Stimulated activated CD4-positive, alpha-beta T cell treated with anti-CD3 and anti-CD28 coated beads, Interleukin-15, amount 100 ng/mL, for 48 hours (primary cell): ENCODE measurements around the gene KRT4.

Source experiments
- DNase-seq, 2 donors: peaks; one replicate each; pipeline ENCODE4 v3.0.0-alpha.2; 2020; ENCODE audit warnings: low read depth in 2 of 2

KRT4 gene

DNA sequence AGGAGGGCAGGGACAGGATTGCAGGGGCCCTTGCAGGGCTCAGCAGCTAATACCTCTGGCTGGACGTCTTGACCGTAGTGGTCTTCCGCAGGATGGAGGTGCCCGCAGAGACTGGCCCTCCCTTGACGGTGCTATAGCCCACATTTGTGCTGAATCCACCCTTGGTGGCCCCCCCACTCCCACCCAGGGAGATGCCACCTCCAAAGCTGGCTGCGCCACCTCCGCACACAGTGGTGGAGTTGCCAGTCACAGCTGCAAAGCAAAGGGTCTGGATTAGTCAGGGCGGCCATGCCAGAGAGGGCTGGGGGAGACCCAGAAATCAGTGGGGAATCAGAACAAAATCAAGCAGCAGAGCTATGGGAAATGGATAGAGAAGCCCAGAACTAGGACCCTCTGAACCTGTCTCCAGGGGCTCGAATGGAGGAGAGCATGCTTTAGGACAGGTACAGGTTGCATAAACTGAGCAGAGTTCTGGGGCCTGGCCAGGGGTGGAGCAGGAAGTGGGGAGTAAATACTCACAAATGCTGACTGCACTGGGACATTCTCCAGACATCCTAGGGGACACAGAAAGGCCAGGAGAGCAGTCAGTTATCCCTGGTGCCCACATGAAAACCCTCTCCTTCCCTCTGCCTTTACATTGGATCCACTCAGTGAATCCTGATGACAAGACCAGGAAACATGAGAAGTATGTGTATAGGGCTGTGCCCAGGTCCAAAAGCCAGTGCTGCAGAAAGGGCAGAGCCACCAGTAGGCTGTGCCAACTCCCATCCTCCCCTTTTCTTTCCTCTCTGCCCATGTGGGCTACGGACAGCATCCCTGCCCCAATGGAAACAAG lies 8.1 kb upstream of the KRT4 start:
- DNase-seq, result no peak

DNA sequence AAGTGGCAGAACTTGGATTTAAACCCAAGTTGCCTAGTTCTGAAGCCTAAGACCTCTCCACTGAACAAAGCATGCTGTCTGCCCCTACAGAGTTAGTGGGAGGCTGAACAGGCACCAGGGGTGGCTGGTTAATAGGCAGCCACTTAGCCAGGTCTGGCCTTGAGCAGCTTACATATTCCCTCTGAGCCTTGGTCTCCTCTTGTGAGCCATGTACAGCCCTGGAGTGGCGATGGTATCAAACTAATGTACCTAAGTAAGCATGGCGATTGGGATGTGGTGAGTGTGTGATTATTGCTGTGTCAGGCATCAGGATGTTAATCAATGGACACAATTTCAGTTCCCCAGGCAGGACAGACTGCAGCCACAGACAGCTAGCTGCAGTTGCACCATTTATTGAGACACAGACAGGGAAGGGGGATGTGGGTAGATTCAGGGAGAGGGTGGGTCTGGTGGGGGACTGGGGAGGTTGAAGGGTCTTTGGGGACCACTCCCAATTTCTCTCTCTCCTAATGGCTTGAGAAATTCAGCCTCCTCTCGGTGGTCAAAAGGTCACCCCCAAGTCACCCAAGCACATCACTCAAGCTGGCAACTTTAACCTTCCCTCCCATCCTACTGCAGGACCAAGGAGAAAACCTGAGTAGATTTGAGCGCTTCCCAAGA lies 7.3 kb upstream of the KRT4 start:
- no peak for DNase-seq

DNA sequence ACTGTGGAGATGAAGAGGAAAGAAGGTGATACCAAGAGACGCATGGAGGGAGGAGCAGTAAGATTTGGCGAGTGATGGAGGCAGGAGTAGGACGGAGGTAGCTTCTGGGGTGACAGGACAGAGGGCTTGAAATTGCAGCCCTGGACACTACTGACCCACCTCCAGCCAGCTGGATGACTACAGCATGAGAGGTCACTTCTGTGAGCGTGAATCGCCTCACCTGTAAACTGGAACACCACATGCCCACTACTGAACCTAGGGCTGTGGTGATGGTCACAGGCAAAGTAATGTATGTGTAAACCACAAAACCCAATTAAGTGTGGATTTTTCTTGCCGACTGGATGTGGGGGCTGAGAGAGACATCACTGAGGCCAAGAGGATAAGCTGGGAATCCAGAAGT lies 6.6 kb upstream of the KRT4 start:
- DNase-seq, result no peak

DNA sequence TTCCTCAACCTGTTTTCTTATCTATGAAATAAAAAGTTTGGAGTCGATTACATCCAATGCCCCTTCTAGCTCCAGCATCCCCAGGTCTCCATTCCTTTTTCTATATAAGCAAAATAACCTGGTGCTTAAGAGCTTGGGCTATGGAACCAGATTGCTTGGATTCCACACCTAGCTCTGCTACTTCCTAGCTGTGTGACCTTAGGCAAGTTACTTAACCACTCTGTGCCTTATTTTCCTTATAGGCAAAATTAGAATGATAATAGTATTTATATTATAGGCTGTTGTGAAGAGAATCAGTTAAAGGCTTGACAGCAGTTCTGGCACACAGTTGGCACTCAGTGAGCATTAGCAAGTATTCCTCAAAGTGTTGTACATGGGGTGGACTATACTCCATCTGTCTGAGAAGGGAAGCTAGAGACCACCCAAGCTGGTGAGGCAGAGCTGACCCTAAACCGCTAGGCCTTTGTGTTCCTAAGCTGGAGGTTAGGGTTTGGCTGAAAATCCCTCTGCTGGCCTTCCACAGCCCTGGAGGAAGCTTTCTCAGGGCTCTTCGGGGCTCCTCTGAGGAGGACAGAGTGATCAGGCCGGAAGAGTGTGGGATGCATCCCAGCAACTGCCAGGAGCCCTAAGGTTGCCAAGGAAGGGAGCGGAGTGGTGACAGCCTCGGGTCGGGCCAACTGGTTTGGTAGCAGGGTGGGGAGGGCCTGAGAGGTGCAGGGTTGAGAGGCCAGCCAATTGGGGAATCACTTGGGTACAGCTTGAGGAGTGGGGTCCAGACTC lies 6.0 kb upstream of the KRT4 start:
- no peak for DNase-seq

DNA sequence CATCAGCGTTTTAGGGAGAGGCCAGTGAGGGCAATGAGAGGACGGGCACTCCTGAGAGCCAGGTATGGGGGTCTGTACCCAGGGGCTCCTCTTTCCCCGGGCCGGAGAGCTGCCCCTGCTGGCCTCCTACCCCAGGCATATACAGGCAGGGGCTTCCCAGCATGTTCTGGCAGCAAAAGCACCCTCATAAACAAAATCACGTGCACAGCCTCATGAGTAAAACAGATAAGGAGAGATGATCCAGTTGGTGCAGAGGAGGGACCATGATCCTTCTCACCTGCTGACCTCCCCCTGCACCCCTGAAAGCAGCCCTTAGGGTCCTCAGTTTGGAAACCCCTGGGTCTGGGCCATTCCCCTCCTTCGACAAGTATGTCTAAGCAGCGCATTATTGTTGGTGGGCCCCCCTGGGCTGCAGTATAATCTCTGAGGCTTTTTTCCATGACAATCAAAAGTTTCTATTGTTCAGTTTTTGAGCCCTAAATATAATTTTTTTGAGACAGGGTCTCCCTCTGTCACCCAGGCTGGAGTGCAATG lies 5.0 kb upstream of the KRT4 start:
- DNase-seq, result no peak

DNA sequence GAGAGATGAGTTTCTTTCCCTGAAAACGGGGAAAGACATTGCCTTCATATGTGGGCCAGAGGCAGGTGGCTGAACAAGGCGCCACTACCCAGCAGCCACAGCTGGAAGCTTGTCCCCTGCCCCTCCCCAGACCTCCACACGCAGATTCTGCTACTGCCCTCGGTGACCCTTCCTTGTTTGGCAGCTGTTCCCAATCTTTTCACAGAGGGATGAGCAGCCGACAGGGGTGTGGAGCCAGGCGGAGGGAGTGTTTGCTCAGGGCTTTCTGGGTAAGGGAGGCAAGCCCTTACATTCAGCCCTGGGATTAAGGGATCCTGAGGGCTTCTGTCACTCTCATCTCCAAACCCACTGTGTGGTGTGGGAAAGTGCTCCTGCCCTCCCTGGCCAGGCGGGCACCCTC lies 4.5 kb upstream of the KRT4 start:
- no peak for DNase-seq

DNA sequence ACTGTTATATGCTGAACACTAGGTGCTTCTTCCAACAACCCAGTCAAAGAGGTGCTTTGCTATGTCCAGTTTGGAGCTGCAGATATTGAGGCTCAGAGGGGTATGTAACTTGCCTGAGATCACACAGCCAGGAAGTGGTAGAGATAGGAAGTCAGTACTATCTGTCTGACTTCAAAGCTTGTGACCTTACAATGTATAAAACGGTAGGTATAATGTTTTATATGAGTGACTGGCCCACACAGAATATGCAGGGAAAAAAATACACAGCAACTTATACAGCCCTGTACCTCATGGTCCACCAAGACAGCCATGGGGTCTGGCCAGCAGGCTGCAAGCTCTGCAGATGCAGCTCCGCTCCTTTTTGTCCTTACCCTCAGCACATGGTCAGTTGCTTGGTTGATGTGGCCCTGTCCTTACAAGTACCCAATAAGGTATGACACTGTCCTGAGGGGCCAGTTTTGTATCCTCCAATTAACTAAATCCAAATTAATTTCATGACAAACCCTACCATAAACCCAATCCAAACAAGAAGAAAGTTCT lies 3.9 kb upstream of the KRT4 start:
- no peak for DNase-seq

DNA sequence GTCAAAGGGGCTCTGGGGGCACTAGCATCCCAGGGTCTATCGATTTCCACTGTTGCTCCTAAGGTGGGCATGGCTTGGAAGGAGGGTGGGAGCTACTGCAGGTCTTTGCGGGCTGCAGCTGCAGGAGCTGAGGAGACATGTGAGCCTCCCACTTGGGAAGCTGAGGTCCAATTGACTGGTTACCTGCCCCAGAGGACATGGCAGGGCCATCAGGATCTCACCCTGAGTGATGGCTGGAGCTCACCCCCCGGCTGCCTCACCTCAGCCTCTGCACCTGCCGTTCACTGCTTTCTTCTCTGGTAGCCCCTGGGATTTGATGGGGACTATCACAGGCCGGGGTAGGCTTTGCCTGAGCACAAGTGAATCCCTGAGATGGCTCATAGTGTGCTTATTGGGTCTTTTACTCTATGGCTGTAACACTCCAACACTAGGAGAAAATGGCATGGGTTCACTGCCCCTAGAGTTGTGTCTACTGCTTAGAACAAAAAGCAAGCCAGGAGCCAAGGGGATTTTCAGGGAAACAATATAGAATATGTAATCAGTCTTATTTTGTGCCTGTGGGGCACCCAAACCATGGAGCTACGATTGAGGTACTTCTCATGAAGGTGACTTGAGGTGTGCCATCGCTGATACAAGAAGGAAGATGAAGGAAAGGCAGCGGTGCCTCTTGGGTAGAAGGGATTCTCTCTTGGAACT lies 3.2 kb upstream of the KRT4 start:
- no peak for DNase-seq

DNA sequence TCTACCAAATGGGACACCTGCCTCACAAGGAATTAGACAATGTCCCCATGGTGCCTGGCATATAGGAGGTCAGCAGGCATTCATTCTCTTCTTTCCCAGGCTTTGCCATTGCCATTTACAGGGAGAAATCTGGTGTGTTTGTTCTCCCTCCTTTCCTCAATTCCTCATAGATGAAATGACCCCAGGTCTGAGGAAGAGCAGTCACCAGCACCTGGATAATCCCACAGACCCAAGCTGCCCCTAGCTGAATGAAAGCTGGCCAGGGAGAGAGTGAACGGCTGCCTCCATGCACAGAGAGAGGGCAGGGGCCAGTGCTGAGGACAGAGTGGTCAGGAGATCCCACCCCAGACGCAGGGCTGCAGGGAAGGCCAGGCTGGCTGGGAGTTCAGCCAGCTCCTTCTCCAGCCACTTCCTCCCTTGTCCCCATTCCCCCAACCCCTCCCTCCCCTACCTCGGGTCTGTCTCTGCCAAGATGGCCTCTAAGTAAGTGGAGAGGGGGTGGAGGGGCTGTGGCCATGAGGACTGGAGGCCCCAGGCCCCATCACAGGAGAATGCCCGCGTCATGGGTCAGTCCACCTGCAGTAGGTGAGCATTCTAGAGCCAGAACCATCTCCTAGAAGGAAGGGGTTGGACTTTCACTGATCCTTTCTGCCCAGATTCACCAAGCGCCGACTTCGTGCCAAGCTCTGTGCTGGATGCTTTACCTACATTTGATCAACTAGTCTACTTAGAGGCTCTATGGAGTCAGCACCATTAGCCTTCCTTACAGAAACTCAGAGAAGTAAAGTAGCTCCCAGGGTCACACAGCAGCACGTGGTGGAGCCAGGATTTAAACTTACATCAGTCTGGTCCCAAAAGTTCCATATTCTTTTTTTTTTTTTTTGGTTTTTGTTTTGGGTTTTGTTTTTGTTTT lies 2.0 kb upstream of the KRT4 start:
- DNase-seq, result no peak

DNA sequence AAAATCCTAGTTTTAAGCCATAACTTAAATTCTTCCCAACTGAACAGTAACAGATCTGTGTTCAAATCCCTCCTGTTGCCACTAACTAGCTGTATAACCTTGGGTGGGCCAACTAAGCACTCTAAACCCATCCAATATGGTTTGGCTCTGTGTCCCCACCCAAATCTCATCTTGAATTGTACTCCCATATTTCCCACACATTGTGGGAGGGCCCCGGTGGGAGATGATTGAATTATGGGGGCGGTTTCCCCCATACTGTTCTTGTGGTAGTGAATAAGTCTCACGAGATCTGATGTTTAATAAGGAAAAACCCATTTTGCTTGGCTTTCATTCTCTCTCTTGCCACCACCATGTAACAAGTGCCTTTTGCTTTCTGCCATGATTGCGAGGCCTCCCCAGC lies 1.2 kb upstream of the KRT4 start:
- DNase-seq, result no peak

DNA sequence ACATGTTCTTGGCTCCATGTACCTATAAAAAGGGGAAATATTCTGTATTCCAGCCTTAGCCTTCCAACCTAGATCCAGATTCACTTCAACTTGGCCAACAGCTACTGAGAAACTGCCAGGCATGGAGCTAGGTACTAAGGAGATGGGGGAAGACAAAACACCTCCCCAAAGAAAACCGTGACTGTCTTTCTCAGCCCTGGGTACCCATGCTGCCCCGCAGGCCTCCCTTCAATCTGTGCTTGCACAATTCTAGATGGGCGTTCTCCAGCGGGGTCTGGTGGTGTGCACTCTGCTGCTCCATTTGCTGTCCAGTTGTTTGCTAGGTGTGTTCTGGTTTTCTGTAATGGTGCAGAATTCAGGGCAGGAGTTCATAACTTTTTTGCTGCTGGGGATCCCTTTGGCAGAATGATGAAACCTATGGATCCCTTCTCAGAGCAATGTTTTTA lies 817 bp upstream of the KRT4 start:
- DNase-seq, result no peak

DNA sequence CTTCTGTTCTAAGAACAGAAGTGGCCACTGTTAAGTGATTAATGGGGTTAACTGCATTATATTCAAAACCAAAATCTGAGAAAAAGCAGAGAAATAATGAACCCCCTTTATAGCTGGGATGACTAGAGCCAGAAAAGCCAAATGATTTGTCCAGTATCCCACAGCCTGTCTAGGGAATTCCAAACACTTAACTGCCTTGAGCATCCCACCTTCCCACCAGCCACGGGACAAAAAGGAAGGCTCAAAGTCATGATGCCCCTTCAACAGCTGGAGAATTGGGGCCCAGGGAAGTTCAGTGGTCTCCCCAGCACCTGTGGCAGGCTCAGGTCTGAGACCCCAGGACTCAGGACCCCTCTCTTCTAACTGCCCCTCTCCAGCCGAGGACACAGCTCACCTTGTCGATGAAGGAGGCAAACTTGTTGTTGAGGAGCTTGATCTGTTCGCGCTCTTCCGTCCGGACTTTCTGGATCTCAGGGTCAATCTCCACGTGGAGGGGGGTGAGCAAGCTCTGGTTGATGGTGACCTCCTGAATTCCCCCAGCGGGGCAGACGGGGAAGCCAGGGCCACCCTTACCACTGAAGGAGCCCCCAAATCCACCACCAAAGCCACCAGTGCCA lies 605 bp downstream of the KRT4 start:
- no peak for DNase-seq

DNA sequence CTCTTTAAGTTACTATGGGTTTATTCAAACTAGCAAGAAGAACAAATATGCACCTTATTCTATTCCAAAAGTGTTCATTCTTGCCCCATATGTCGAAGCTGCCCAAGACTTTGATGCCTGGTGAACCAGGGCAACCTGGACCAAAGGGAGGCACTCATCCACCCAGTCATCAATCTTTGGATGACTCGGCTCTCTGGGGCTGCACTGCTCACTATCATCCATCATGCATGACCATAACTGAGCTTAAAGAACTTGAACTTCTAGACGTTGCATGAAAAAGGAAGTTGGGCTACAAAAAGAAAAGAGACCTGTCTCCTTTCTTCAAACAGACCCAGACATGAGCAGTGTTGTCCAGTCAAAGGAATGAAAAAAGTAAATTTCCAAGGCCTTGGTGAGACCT lies 1.2 kb downstream of the KRT4 start:
- no peak for DNase-seq

DNA sequence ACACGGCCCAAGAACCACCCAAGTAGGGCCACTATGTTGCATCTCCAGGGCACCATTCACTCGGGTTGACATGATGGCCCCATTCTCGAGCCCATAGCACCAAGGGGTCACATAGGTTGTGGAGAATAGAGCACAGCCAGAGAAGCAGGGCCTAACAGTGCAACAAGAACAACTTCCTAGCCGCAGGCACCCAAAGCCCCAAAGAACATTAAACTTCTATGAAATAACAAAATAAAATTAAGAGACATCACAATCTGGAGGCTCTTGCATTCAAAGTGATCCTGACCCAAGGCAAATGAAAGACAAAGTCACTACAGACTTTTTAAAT lies 1.9 kb downstream of the KRT4 start:
- DNase-seq, result no peak

DNA sequence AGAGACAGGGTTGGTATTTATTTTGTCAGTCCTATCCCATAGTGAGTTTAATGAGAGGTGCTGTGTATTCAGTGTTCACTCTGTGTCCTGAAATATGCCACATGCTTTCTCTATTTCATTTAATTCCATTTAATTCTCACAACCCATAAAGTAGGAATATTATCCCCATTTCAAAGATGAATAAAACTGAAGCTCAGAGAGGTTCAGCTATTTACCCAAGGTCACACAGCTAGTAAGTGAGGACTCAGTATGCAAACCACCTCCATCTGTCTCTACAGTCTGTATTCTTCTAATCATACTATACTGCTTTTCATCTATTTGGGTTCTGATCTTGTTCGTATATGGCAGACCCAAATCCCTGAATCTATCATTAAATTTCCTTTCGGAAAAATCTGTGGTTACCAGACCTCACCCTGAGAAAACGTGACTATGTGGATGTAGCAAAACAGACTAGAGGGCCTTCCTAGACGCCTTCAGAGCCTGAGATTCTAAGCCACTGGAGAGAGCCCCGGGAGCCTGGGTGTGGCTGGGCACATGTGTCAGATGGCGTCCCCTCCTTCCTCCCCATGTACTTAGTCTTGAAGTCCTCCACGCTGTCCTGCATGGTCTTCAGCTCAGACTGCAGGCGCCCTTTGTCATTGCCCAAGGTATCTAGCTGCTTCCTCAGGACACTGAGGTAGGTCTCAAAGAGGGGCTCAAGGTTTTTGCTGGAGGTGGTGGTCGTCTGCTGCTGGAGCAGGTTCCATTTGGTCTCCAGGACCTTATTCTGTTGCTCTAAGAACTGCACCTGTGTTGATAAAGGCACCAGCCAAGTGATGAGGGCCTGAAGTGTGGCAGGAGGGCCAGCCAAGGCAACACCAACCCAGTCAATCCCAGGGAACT lies 2.5 kb downstream of the KRT4 start:
- DNase-seq, result no peak

DNA sequence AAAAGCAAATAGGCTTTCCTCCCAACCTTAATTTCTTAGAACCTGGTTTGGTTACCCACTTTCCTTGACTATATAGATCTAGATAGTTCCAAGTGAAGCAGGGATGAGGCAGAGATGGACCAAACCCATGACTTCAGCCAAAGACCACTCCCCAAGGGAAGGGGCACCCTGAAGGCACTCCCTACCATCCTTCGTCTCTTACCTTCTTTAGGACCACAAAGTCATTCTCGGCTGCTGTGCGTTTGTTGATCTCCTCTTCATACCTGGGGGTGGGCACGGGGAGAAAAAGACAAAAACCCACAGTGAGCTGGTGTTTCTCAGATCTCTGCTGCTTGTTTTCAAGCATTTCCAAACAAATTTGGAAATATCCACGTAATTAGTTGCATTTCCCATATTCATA lies 3.4 kb downstream of the KRT4 start:
- DNase-seq, result no peak

DNA sequence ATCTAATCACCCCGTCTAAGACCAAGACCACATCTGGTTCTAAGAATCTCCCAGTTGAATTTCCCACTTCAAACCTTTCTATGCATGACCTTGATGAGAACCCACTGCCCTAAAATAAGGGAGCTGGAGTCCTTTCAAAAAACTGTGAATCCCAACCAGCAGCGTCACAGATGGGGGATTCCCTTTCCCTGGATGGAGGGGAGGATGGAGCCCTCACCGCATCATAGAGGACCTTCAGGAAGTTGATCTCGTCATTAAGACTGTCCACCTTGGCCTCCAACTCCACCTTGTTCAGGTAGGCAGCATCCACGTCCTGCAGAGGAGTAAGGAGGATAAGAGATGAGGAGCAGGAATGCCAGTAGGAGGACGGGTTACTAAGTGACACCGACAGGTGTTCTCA lies 4.8 kb downstream of the KRT4 start:
- no peak for DNase-seq

DNA sequence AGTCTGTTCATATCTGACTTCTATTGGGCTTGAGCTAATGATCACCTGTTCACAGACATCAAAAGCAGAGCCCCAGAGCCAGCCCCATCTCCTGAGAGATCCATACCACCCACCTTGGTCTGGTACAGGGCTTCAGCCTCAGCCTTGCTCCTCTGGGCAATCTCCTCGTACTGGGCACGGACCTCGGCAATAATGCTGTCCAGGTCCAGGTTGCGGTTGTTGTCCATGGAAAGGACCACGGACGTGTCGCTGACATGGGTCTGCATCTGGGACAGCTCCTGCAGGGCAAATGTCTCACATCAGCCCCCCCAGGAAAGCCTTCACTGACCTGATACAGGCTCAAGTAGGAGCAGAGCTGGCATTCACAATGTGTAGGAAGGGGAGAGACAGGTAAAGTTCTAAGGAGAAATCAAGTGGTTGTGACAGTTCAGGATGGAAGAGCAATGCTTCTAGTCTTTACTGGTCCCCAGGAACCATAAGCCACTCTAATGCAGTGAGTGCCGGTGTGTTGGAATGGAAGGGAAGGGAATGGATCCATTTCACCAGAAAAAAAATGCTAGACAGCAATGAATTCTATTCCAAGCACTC lies 5.2 kb downstream of the KRT4 start:
- no peak for DNase-seq
